LNCAP (cell line): Measurements from ENCODE around the gene TAS1R3.

ENCODE experiments used
- TF ChIP-seq, protein P1 (sequence below): fragments of 450-650 bp; IDR thresholded peaks from 2 replicates; pipeline ENCODE4 v1.5.1; 2017; ENCODE audit warnings: mild to moderate bottlenecking

Gene TAS1R3

DNA sequence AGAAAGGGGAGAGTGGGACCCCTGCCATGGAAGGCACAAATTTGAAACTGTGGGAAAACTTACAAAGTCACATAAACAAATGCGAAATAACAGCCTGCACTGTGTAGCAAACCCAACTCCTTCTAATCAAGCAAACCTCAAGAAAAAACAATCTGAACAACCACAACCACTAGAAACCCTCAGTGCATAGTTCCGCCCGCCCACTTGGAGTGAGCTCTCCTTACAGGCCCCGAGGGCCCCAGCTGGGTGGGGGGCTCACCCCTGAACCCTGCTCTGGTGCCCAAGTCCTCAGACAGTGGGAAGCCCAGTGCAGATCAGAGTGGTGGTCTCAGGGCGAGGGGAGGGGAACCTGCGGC, 28.2 kb downstream of the TAS1R3 start:
- TF ChIP-seq, protein P1, sequence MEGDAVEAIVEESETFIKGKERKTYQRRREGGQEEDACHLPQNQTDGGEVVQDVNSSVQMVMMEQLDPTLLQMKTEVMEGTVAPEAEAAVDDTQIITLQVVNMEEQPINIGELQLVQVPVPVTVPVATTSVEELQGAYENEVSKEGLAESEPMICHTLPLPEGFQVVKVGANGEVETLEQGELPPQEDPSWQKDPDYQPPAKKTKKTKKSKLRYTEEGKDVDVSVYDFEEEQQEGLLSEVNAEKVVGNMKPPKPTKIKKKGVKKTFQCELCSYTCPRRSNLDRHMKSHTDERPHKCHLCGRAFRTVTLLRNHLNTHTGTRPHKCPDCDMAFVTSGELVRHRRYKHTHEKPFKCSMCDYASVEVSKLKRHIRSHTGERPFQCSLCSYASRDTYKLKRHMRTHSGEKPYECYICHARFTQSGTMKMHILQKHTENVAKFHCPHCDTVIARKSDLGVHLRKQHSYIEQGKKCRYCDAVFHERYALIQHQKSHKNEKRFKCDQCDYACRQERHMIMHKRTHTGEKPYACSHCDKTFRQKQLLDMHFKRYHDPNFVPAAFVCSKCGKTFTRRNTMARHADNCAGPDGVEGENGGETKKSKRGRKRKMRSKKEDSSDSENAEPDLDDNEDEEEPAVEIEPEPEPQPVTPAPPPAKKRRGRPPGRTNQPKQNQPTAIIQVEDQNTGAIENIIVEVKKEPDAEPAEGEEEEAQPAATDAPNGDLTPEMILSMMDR: no peak

DNA sequence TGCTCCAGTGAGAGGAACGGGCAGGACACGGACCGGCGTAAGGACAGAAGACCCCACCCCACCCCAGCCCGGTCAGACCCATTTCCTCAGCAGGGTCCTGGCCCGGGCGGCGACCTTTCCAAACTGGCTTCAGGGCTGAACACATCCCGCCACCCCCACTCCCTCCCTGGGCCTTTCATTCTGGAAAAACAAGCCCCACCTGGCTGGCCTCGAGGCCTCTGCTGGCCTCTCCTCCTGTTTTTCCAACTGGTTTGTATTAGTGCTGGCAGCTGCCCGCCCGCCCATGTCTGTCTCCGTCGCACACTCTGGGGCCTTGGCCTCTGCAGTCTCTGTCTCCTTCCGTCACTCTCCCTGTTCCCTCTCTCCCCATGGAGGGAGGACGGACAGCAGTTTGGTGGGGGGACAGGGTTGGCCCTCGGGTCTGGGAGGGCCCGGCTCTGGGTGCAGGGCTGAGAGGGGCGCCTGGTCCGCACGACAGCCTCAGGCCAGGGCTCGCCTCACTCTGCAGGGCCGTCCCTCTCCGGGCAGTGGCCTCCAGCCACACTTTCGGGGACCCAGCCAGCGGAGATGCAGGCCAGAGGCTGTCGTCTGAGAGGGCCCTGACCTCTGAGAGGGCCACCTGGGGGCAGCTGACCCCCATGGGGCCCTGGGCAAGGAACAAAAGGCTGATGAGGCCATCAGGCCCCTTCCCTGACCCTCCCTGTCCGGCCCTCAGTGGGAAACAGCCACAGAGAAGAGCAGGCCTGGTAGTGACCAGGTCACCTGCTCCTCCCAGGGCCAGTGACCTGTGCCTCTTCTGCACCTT, 28.8 kb downstream of the TAS1R3 start:
- TF ChIP-seq, protein P1: no peak

DNA sequence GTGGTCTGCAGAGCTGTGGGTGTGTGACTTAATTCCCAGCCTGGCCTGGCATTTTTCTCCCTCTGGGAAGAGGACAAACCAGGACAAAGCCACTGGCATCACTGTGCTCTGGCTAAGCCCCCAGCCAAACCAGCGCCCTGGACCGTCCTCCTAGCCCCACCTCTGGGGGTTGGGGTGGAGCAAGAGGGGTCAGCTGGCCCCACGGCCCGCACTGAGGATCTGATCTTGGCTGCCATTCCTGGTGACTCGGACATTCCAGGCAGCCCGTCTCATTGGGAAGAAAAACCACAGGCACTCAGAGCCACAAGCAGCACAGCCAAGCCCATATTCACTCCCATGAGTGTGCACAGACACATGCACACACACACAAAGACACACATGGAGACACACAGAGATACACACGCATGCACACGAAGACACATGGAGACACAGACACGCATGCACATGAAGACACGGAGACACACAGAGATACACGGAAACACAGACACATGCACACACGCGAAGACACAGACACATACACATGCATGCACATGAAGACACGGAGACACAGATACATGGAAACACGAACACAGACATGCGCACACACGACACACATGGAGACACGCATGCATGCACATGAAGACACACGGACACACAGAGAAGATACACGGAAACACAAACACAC, 29.6 kb downstream of the TAS1R3 start:
- TF ChIP-seq, protein P1: no peak

DNA sequence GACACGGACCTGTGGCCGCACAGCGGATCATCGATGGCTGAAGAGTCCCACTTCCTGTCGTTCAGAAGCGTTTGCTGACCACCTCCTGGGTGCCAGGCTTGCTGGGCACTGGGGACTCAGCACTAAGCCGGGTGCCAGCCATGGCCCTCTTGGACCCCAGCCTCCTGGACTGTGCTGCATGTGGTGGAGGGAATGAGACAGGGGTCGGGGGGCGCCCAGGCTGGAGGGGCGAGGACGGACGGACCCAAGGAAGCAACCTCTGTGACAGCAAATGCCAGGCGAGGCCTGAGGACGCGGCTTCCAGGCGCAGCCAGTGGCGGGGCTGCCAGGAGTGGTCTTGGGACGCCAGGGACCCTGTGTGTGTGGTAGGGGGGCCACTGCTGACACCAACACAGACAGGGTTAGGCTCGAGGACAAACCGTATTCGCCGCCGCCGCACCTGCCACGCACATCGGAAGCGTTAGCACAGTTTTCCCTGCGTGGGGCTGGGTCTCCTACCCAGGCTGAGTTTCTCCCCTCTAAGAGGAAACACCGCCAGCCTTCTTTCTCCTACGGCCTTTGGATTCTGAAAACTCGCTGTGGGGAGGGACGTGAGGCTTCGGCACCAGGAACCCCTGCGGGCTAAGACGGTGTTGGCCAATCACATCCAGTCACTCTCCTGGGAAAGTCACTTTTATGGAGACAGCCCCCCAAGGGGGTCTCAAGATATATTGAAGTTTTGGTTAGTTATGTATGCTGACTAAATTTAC, 30.3 kb downstream of the TAS1R3 start:
- TF ChIP-seq, protein P1: no peak

DNA sequence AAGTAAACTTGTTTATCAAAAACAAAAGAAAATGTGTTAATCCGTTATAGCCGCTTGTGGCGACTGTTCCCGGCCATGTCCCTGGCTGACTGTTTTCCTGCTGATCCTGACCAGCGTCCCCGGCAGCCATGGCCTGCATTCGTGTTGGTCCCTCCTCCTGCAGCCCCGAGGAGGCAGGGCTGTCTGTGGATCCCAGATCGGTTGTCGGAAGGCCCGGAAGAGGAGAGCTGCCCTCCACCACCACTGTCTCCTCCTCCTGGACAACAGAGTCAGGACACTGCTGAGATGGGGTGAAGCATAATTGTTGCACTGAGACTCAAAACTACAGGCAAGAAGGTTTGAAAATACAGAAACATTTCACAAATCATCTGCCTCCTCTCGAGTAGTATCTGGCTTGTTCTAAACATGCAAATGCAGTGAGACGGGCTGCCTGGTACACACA, 30.9 kb downstream of the TAS1R3 start:
- TF ChIP-seq, protein P1: no peak

DNA sequence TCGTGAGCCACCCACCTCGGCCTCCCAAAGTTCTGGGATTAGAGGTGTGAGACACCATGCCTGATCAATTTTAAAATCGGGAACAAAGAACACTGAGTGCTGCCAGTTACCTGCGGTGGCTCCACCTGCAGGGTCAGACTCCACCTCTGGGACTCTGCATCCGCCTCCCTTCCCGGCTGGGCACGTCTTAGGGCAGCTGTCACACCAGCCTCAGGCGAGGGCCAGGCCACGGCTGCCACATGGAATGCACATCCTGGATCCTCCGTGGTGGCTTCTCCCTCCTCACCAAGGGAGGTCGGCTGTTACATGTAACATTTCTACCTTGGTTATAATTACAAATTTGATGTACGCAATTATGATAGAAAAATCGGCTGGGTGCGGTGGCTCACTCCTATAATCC, 33.2 kb downstream of the TAS1R3 start:
- TF ChIP-seq, protein P1: no peak

DNA sequence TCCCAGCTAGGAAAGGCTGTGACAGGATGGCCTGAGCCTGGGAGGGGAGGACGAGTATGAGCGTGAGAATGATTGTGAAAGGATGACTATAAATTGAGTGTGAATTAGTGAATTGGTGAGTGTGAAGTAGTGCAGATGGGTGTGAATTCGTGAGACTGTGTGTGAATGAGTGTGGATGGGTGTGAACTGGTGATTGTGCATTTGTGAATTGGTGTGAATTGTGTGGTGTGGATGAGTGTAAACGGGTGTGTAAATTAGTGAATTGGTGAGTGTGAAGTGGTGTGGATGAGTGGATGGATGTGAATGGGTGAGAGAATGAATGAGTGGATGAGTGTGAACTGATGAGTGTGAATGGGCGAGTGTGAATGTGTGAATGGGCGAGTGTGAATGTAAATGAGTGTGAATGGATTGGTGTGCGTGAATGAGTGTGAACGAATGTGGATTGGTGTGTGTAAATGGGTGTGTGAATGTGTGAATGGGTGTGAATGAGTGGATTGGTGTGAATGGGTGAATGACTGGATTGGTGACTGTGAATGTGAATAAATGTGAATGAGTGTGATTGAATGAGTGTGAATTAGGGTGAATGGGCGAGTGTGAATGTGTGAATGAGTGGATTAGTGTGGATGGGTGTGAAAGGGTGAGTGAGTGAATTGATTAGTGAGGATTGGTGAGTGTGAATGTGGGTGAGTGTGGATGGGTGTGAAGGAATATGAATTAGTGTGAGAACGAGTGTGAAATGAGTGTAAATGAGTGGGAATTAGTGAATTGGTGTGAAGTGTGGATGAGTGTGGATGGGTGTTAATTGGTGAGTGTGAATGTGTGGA, 35.0 kb downstream of the TAS1R3 start:
- TF ChIP-seq, protein P1: no peak
